Measurements from ENCODE around the gene SCN1A. TPM values are rescaled to one million over a fixed set of nuclear protein-coding genes. Genes with fewer than 3 reads are reported as not detected.

The SCN1A gene
- total and polyA plus RNA-seq, 2 of the 13 experiments (the other 11 are each of a cell fraction or from before 2014, with no cell fraction given) = 19.9 to 39.4 TPM

DNA sequence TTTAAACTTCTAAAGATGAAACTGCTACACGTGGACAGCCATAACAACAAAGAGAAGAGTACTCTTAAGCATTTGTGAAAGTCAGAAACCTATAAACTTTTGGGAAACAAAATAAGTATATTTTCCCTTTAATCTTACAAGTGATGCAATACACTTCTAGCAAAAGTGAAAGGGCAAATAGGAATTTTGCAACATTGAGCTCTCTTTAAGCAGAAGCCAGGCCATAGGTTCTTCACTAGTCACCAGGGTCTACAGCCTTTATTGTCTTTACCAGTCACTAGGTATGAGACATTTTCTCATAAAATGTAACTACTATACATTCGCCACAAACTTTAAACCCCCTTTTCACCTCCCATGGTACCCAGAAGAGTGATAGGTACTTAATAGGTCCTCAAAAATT is 37.5 kb downstream of the SCN1A start (continued):
- TF ChIP-seq GATAD2A (CRISPR knock-in tag; IDR thresholded peaks at IDR 0.05) (0 out of 2 replicates have a peak, but pooled peaks have one; percentile 36), CEBPG (CRISPR knock-in tag; IDR thresholded peaks at IDR 0.05) (peak; percentile 79)

- no peaks in the 10 kb centered on the region for H3K9me3 ChIP-seq (ENCODE audit: low read length)
- H3K9ac ChIP-seq (ENCODE audit: insufficient read depth, low read depth, low read length) = no peak overlapping the region
- no peaks in the 10 kb centered on the region for H3K27me3 ChIP-seq (ENCODE audit: control insufficient read depth in 1 of 2, insufficient read depth in 2 of 2, low read length in 2 of 2)
- H3K4me3 ChIP-seq (replicated peaks in 1 of 3; ENCODE audit: insufficient read depth in 1 of 3, low read depth in 2 of 3, low read length in 3 of 3) = no peak overlapping the region
- no TSS peak for BruUV-seq (replicated peaks)
- peaks cover 30% of the 10 kb centered on the region for H3K4me1 ChIP-seq (ENCODE audit: insufficient read depth, low read length)
- CTCF ChIA-PET (ENCODE audit: low intra/inter-chr PET ratio, low total read pairs) = no interaction called here
- in situ Hi-C loops (cut with HindIII; ENCODE audit: extremely low pct_ligation_motif_present, low pct_unique_long_range_greater_than_20kb) (no loop called here), intact Hi-C loops (cut with micrococcal nuclease; ENCODE audit: unreplicated experiment) (no loop called here)
- no peak; the same call in 2 of the 3 replicates for ATAC-seq
- POLR2A ChIA-PET = no interaction called here
- no peaks in the 10 kb centered on the region for H3K36me3 ChIP-seq (replicated peaks in 1 of 2; ENCODE audit: control insufficient read depth in 1 of 2, insufficient read depth in 2 of 2, low read length in 2 of 2)
- H4K20me1 ChIP-seq (ENCODE audit: insufficient read depth, low read length) = no peaks in the 10 kb centered on the region
- peak; percentile 53 for DNase-seq (ENCODE audit: low spot score)
- no peak for FAIRE-seq
- WGBS (ENCODE audit: low lambda C conversion rate) = 72% methylated on average over 3 of the region's 3 CpGs
- no peaks in the 10 kb centered on the region for H3K79me2 ChIP-seq (ENCODE audit: insufficient read depth, low read length)
- no peak overlapping the region for H3K4me2 ChIP-seq (ENCODE audit: low read depth, low read length)
- no peak overlapping the region for H3K27ac ChIP-seq (ENCODE audit: extremely low read length, insufficient read depth, low read length)
- no peak overlapping the region for H2AFZ ChIP-seq (ENCODE audit: low read length)
- TF ChIP-seq POGZ (CRISPR knock-in tag; IDR thresholded peaks at IDR 0.05) (peak; percentile 62), CEBPB (IDR thresholded peaks at IDR 0.05; ENCODE audit: borderline replicate concordance, low read depth, low read length) (peak; percentile 79), NR1H2 (CRISPR knock-in tag; IDR thresholded peaks at IDR 0.05; ENCODE audit: borderline replicate concordance, low read depth) (no peak), ZMYM4 (CRISPR knock-in tag; IDR thresholded peaks at IDR 0.05) (peak; percentile 74), GATAD2A (CRISPR knock-in tag; IDR thresholded peaks at IDR 0.05) (peak; percentile 64; the same call in 1 of the 2 replicates), ZNF782 (CRISPR knock-in tag; IDR thresholded peaks at IDR 0.05; ENCODE audit: borderline replicate concordance) (no peak), HOMEZ (CRISPR knock-in tag; IDR thresholded peaks at IDR 0.05; ENCODE audit: low read depth) (peak; percentile 48; the same call in 1 of the 2 replicates), ZNF644 (CRISPR knock-in tag; IDR thresholded peaks at IDR 0.05; ENCODE audit: low read depth) (peak; percentile 92), ZSCAN25 (CRISPR knock-in tag; IDR thresholded peaks at IDR 0.05) (no peak), HNF4A (CRISPR knock-in tag; IDR thresholded peaks at IDR 0.05) (peak; percentile 26; the same call in 1 of the 2 replicates), ZNF556 (CRISPR knock-in tag; IDR thresholded peaks at IDR 0.05; ENCODE audit: borderline replicate concordance) (no peak), CEBPG (CRISPR knock-in tag; IDR thresholded peaks at IDR 0.05) (peak; percentile 59; the same call in 1 of the 2 replicates), FOXO1 (CRISPR knock-in tag; IDR thresholded peaks at IDR 0.05) (peak; percentile 52; the same call in 1 of the 2 replicates), FOSL2 (CRISPR knock-in tag; IDR thresholded peaks at IDR 0.05) (peak; percentile 71), MIXL1 (CRISPR knock-in tag; IDR thresholded peaks at IDR 0.05) (no peak), BCL6 (CRISPR knock-in tag; IDR thresholded peaks at IDR 0.05) (peak; percentile 41; the same call in 1 of the 2 replicates), FOXK1 (CRISPR knock-in tag; IDR thresholded peaks at IDR 0.05; ENCODE audit: borderline replicate concordance, low read depth) (peak; percentile 42; the same call in 1 of the 2 replicates), ZNF770 (CRISPR knock-in tag; IDR thresholded peaks at IDR 0.05) (peak; percentile 63), FOXP1 (IDR thresholded peaks at IDR 0.05) (no peak), FOXP1 (CRISPR knock-in tag; IDR thresholded peaks at IDR 0.05) (peak; percentile 52; the same call in 1 of the 2 replicates)
- TF ChIP-seq, protein P1, sequence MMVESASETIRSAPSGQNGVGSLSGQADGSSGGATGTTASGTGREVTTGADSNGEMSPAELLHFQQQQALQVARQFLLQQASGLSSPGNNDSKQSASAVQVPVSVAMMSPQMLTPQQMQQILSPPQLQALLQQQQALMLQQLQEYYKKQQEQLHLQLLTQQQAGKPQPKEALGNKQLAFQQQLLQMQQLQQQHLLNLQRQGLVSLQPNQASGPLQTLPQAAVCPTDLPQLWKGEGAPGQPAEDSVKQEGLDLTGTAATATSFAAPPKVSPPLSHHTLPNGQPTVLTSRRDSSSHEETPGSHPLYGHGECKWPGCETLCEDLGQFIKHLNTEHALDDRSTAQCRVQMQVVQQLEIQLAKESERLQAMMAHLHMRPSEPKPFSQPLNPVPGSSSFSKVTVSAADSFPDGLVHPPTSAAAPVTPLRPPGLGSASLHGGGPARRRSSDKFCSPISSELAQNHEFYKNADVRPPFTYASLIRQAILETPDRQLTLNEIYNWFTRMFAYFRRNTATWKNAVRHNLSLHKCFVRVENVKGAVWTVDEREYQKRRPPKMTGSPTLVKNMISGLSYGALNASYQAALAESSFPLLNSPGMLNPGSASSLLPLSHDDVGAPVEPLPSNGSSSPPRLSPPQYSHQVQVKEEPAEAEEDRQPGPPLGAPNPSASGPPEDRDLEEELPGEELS (CRISPR knock-in tag; IDR thresholded peaks at IDR 0.05) = 0 out of 2 replicates have a peak, but pooled peaks have one; percentile 23
These were observed 39.2 kb downstream of the SCN1A start for GRCh38 chr2:166088634-166089033.
